Sigmoid colon (tissue), 4 donors: ENCODE results near the gene MUC6.

Experiments
- CTCF ChIP-seq, 4 experiments: fragments of 450-650 bp in 3 of 4; fragments of 200-600 bp in 1 of 4; IDR thresholded peaks; one replicate each; pipeline ENCODE4 v1.5.1; 2016 to 2019; ENCODE audit warnings: antibody characterized with exemption in 4 of 4, mild to moderate bottlenecking in 3 of 4, moderate library complexity in 2 of 4
- EP300 ChIP-seq, 4 donors: sonication (generic); formaldehyde crosslinking; IDR thresholded peaks; one replicate each; pipeline ENCODE4 v1.6.1; 2017; ENCODE audit warnings: antibody characterized with exemption in 4 of 4
- POLR2A ChIP-seq, 2 donors: fragments of 450-650 bp; IDR thresholded peaks; one replicate each; pipeline ENCODE4 v1.6.1; 2016; ENCODE audit warnings: antibody characterized with exemption in 2 of 2, mild to moderate bottlenecking in 2 of 2, moderate library complexity in 2 of 2
- POLR2AphosphoS5 ChIP-seq, 4 donors: sonication (generic); formaldehyde crosslinking; IDR thresholded peaks; one replicate each; pipeline ENCODE4 v1.6.1; 2017; ENCODE audit warnings: antibody characterized with exemption in 4 of 4

- TF ChIP-seq CTCF (IDR thresholded peaks at IDR 0.05) (no peak), POLR2A (IDR thresholded peaks at IDR 0.05) (no peak), EP300 (IDR thresholded peaks at IDR 0.05) (no peak), POLR2AphosphoS5 (IDR thresholded peaks at IDR 0.05) (no peak)
These were observed 6.4 kb downstream of the MUC6 start for GRCh38 chr11:1030086-1030485.
